GM23338 (cell line): Measurements from ENCODE around the gene GDF11.

ENCODE experiments used
- EZH2 ChIP-seq: fragments of 200-600 bp; sonication (generic); IDR thresholded peaks from one replicate; pipeline ENCODE4 v1.8.0; 2017; ENCODE audit warnings: antibody characterized with exemption, mild to moderate bottlenecking, low read depth; ENCODE audit not compliant: unreplicated experiment
- EZH2phosphoT487 ChIP-seq: fragments of 200-600 bp; sonication (generic); IDR thresholded peaks from one replicate; pipeline ENCODE4 v1.8.1; 2018; ENCODE audit warnings: antibody characterized with exemption; ENCODE audit not compliant: unreplicated experiment
- NANOG ChIP-seq: IDR thresholded peaks from 2 replicates; pipeline ENCODE4 v1.6.1; 2016; ENCODE audit warnings: antibody characterized with exemption, borderline replicate concordance
- POLR2AphosphoS5 ChIP-seq: IDR thresholded peaks from 2 replicates; pipeline ENCODE4 v1.6.1; 2016; ENCODE audit warnings: antibody characterized with exemption, low read depth
- ZNF114 ChIP-seq: fragments of 250-450 bp; sonication (Bioruptor Pico); IDR thresholded peaks from 2 replicates; pipeline ENCODE4 v1.5.0; 2020; ENCODE audit warnings: mild to moderate bottlenecking, moderate library complexity
- ZNF331 ChIP-seq: fragments of 250-450 bp; sonication (Bioruptor Pico); IDR thresholded peaks from 2 replicates; pipeline ENCODE4 v1.5.0; 2020; ENCODE audit warnings: low read depth, mild to moderate bottlenecking, moderate library complexity
- TF ChIP-seq, protein P1 (sequence below), 2 experiments: fragments of 200-600 bp in 1 of 2; sonication (generic) in 1 of 2; conservative IDR thresholded peaks; 2 replicates each; pipeline versions ENCODE4 v1.5.1 to v1.6.1; 2016 to 2017; ENCODE audit warnings: antibody characterized with exemption in 2 of 2, low read depth in 2 of 2, mild to moderate bottlenecking in 2 of 2, moderate library complexity in 1 of 2
- TF ChIP-seq, protein P2 (sequence below): IDR thresholded peaks from one replicate; pipeline ENCODE4 v1.6.1; 2018; ENCODE audit warnings: antibody characterized with exemption; ENCODE audit not compliant: unreplicated experiment

DNA sequence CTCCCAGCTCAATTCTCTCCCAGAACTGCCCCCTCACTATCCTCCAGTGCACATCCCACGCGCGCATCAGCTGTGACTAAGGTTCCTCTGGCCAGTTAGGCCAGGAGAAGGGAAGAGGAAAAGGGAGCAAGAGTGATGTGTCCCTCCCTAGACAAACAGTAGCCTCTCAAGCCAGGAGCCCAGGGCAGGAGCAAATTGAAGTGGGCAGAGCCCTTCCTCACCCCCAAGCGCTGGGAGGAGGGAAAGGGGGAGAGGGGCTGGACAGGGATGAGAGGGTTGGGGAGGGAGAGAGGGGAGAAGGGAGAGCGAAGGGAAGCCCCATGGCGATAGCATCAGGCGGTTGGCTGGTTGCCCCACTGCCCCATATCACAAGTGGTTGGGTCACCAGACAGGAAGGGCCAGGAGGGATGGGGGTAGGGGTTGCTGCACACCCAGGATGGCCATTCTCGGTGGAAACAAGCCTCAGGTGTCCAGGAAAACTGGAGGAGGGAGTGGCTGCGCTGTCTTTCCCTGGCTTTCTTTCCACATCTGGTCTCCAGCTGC is 15.2 kb upstream of the GDF11 start:
- no peak for TF ChIP-seq NANOG
- TF ChIP-seq POLR2AphosphoS5 = no peak
- TF ChIP-seq, protein P1, sequence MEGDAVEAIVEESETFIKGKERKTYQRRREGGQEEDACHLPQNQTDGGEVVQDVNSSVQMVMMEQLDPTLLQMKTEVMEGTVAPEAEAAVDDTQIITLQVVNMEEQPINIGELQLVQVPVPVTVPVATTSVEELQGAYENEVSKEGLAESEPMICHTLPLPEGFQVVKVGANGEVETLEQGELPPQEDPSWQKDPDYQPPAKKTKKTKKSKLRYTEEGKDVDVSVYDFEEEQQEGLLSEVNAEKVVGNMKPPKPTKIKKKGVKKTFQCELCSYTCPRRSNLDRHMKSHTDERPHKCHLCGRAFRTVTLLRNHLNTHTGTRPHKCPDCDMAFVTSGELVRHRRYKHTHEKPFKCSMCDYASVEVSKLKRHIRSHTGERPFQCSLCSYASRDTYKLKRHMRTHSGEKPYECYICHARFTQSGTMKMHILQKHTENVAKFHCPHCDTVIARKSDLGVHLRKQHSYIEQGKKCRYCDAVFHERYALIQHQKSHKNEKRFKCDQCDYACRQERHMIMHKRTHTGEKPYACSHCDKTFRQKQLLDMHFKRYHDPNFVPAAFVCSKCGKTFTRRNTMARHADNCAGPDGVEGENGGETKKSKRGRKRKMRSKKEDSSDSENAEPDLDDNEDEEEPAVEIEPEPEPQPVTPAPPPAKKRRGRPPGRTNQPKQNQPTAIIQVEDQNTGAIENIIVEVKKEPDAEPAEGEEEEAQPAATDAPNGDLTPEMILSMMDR (conservative IDR thresholded peaks at IDR 0.05; ENCODE audit: low read depth in 2 of 2) = no peak
- no peak for TF ChIP-seq EZH2
- TF ChIP-seq EZH2phosphoT487 = no peak
- TF ChIP-seq, protein P2, sequence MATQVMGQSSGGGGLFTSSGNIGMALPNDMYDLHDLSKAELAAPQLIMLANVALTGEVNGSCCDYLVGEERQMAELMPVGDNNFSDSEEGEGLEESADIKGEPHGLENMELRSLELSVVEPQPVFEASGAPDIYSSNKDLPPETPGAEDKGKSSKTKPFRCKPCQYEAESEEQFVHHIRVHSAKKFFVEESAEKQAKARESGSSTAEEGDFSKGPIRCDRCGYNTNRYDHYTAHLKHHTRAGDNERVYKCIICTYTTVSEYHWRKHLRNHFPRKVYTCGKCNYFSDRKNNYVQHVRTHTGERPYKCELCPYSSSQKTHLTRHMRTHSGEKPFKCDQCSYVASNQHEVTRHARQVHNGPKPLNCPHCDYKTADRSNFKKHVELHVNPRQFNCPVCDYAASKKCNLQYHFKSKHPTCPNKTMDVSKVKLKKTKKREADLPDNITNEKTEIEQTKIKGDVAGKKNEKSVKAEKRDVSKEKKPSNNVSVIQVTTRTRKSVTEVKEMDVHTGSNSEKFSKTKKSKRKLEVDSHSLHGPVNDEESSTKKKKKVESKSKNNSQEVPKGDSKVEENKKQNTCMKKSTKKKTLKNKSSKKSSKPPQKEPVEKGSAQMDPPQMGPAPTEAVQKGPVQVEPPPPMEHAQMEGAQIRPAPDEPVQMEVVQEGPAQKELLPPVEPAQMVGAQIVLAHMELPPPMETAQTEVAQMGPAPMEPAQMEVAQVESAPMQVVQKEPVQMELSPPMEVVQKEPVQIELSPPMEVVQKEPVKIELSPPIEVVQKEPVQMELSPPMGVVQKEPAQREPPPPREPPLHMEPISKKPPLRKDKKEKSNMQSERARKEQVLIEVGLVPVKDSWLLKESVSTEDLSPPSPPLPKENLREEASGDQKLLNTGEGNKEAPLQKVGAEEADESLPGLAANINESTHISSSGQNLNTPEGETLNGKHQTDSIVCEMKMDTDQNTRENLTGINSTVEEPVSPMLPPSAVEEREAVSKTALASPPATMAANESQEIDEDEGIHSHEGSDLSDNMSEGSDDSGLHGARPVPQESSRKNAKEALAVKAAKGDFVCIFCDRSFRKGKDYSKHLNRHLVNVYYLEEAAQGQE = no peak
- TF ChIP-seq ZNF331 (CRISPR knock-in tag) = no peak
- no peak for TF ChIP-seq ZNF114 (CRISPR knock-in tag)
